Stimulated activated effector memory CD8-positive, alpha-beta T cell treated with anti-CD3 and anti-CD28 coated beads, Interleukin-12 subunit alpha, Interleukin-12 subunit beta, amount 100 ng/mL, for 72 hours (primary cell): Measurements from ENCODE around the gene WWP2.
"Not testable (repeated sequence)": the region's sequence is repeated elsewhere in the genome, so short reads cannot be mapped to it uniquely, and the experiment has no call there.

ENCODE experiments used
- ATAC-seq: fragments of 150-1000 bp; cut with Tn5 transposase; 2 replicates; pipeline ENCODE4 v1.10.0; 2021
- DNase-seq, 2 donors: peaks; one replicate each; pipeline ENCODE4 v3.0.0; 2021 to 2022; ENCODE audit warnings: low spot score in 2 of 2
- H3K27ac Mint-ChIP-seq: one replicate; pipeline ENCODE4 v1.8.0; 2022; ENCODE audit warnings: mild to moderate bottlenecking, mixed read lengths
- H3K36me3 Mint-ChIP-seq: one replicate; pipeline ENCODE4 v1.8.0; 2022; ENCODE audit warnings: mild to moderate bottlenecking, mixed read lengths
- H3K4me1 Mint-ChIP-seq: one replicate; pipeline ENCODE4 v1.8.0; 2022; ENCODE audit warnings: mixed read lengths
- H3K4me3 Mint-ChIP-seq: one replicate; pipeline ENCODE4 v1.8.0; 2022; ENCODE audit warnings: mild to moderate bottlenecking, mixed read lengths
- H3K9me3 Mint-ChIP-seq: one replicate; pipeline ENCODE4 v1.8.0; 2022; ENCODE audit warnings: mixed read lengths

WWP2 gene

DNA sequence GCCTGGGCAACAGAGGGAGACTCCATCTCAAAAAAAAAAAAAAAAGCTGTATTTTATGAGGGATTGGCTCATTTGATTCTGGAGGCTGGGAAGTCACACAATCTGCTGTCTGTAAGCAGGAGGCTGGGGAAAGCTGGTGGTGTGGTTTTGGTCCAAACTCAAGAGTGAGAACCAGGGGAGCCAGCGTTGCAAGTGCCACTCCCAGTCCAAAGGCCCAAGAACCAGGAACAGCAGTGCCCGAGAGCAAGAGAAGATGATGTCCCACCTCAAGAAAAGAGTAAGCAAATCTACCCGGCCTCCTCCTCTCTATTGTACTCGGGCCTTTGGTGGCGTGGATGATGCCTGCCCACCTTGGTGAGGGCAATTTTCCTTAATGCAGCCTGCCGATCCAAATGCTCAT lies 30.0 kb upstream of the WWP2 start:
- H3K4me1 Mint-ChIP-seq, result peaks cover 16% of the 10 kb centered on the region
- peaks cover under 1% of the 10 kb centered on the region for H3K36me3 Mint-ChIP-seq
- H3K4me3 Mint-ChIP-seq, result no peak overlapping the region
- ATAC-seq (no peak), DNase-seq (no peak)
- H3K9me3 Mint-ChIP-seq, result no peaks in the 10 kb centered on the region
- no peak overlapping the region for H3K27ac Mint-ChIP-seq

DNA sequence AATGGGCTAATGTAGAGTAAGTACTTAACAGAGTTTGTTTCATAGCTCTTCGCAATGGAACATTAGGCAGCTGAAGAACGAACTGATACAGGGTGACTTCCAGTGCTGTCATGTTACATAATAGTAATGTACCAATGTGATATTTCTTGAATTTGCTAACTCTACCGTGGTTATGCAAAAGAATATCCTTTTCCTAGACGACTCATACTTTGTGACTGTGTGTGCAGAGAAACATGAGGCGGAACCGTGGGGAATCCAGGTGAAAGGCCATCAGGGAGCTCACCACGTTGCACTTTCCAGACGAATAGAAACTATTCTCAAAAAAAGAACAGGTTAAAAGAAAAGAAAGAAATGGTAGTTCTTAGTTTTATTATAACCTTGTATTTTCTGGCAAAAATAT lies 20.6 kb upstream of the WWP2 start:
- Mint-ChIP-seq H3K9me3 (no peaks in the 10 kb centered on the region), H3K36me3 (peaks cover 82% of the 10 kb centered on the region), H3K4me3 (no peak overlapping the region), H3K4me1 (peaks cover 10% of the 10 kb centered on the region), H3K27ac (no peak overlapping the region)
- ATAC-seq (no peak), DNase-seq (no peak)

DNA sequence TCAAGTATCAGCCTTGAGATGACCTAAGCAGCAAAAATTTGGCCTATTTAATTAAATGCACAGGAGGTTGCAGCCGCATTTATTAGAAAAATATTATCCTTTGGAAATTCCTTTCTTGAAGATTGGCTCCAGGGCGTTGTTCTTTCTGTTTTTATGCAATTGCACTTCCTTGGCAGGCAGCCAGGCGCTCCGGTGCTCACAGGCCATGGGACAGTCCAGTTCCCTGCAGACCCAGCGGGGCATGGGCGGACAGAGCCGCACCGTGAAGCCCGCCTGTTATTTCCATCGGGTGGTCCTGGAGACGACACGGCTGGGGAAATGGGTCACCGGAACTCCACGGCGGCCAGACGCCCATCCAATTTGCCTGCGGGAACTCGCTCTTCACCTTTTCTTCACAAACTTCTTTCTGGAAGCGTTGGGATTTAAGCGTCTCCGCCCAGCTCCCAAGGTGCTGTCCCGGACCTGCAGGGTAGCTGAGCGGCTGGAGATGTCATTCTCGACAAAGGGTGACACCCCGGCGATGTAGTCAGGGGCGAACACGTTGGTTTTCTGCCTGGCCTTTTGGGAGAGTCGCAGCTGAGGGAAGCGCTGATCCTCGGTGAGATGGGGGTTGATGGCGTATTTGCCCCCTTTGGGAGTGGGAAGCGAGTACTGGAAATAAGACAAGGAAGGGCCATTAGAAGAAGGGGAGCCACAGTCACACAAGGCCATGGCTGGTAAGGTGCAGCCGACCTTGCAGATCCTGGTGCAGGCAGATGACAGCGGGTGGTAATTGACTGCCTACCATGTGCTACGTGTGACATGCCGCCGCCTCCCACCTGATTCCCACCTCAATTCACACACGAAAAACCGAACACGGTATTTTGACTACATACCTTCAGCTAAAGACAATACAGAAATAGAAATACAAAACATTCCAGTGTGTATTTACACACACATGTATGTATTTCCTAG lies 19.9 kb upstream of the WWP2 start:
- H3K36me3 Mint-ChIP-seq, result peaks cover 89% of the 10 kb centered on the region
- no peak overlapping the region for H3K27ac Mint-ChIP-seq
- no peak overlapping the region for H3K4me3 Mint-ChIP-seq
- peaks cover 10% of the 10 kb centered on the region for H3K4me1 Mint-ChIP-seq
- H3K9me3 Mint-ChIP-seq, result no peaks in the 10 kb centered on the region
- DNase-seq, result no peak
- no peak for ATAC-seq

DNA sequence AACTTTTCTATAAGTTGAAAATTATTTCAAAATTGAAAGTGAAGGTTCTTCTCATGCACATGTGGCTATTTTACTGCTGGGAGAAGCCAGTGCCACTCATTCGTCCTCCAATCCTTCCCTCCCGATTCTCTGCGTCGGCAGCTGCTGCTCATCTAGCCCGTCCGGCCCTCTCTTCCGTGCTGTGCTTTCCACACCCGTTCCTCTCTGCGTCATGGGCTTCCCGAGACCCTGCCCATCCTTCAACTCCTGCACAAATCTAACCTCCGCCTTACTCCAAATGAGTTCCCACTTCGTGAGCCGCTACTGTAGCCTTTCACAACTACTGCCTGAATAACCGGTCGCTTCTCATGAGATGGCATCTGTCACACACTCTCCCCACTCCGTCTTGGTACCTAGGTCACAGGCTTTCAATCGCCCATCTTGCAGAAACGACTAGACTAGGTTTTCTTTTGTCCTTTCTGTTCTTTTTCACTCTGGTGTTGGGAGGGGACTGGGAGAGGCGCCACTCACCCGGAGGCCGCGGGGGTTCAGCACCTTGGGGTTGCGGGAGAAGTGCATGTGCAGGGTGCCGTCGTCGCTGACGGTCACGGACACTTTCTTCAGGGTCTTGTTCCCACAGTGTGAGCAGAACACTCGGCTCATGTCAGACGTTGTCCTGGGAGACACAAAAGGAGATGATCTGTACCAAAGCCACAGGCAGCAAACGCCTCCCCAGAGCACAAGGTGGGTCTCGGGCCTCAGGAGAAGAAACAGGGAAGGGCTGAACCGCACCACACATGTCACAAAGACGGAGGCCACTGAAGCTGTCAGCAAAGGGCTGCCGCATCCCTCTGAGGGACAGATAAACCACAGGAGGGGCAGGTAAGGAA lies 17.5 kb upstream of the WWP2 start:
- no peak overlapping the region for H3K4me3 Mint-ChIP-seq
- DNase-seq, result no peak
- H3K9me3 Mint-ChIP-seq, result no peaks in the 10 kb centered on the region
- peaks cover 100% of the 10 kb centered on the region for H3K36me3 Mint-ChIP-seq
- peak overlapping the region; percentile 54 for H3K27ac Mint-ChIP-seq
- peaks cover 14% of the 10 kb centered on the region for H3K4me1 Mint-ChIP-seq
- ATAC-seq, result no peak

DNA sequence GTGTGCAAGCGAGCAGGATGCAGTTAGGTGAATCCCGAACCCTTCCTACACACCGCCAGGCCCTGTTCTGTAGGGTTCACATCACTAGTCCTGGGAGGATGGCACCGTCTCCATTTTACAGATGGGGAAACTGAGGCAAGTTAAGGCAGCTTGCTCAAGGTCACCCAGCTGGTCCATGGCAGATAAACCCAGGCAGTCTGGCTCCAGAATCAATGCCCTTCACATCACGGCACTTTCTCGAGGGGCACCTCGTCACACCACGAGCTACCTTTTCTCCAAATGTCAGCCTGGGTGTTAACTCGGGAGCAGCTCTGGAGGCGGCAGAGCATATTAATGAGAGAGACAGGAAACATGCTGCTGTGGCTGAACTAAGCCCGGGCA lies 16.9 kb upstream of the WWP2 start:
- no peak overlapping the region for H3K4me3 Mint-ChIP-seq
- peaks cover 14% of the 10 kb centered on the region for H3K4me1 Mint-ChIP-seq
- peaks cover 100% of the 10 kb centered on the region for H3K36me3 Mint-ChIP-seq
- ATAC-seq (no peak), DNase-seq (no peak)
- H3K27ac Mint-ChIP-seq, result peak overlapping the region; percentile 54
- H3K9me3 Mint-ChIP-seq, result no peaks in the 10 kb centered on the region

DNA sequence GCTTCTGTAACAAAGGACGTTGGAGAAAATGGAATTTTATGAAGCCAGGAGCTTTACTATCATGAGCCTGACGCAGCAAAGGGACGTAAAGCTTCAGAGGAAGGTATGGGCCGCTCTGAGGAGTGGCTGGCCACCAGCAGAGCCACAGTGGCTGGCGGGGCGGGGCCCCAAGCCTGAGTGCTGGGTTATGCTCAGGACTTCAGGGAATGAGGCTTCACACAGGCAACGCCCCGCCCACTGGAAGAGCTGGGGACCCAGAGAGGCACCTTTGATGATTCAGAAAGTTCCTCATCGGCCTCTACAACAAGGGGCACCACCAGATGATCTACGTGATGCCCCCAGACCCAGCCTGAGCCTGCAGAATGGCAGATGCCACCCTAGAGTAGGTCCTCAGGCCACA lies 16.2 kb upstream of the WWP2 start:
- Mint-ChIP-seq H3K4me1 (peaks cover 14% of the 10 kb centered on the region), H3K36me3 (peaks cover 100% of the 10 kb centered on the region), H3K27ac (peak overlapping the region; percentile 54), H3K4me3 (no peak overlapping the region), H3K9me3 (no peaks in the 10 kb centered on the region)
- no peak for ATAC-seq
- DNase-seq, result no peak

DNA sequence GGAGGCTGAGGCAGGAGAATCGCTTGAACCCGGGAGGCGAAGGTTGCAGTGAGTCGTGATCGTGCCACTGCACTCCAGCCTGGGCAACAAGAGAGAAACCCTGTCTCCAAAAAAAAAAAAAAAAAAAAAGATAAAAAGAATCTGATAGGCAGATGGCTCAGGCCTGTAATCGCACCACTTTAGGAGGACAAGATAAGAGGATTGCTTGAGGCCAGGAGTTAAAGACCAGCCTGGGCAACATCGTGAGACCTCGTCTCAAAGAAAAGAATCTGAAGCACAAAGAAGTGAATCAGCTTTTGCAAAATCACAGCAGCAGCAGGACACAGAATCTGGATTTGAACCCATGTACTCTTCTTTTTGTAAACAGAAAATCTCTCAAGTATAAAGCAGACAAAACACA lies 15.0 kb upstream of the WWP2 start:
- Mint-ChIP-seq H3K36me3 (peaks cover 100% of the 10 kb centered on the region), H3K27ac (peak overlapping the region; percentile 8), H3K4me1 (peaks cover 17% of the 10 kb centered on the region), H3K9me3 (no peaks in the 10 kb centered on the region), H3K4me3 (no peak overlapping the region)
- DNase-seq, result no peak
- no peak for ATAC-seq

DNA sequence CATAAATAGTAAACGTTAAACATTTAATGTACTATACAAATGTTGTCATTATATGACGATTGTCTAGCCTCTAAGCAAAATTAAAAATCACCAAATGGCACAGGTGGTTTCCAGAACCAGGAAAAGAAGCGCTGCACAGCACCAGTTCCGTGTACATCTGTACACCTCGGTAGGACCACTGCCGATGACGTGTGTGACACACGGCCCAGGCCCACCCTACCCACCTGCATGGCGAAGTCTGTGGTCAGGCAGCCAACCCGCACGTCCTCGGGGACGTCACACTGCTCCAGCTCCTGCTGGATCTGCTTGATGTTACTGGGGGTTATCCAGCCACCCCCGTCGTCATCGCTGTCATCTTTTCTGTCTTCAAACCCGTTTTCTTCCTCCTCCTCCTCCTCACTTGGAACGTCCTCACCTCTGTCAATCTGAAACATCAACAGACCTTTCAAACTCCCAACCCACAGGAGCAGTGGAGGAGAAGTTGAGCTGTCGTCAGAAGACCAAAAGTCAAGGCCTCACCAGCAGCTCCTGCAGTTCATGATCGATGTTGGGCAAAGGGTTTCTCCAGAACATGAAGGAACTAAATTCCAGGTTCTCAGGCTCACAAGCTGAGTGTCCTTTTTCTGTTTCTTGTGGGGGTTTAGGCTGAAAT lies 13.3 kb upstream of the WWP2 start:
- DNase-seq (no peak), ATAC-seq (no peak)
- Mint-ChIP-seq H3K27ac (no peak overlapping the region), H3K4me3 (no peak overlapping the region), H3K9me3 (no peaks in the 10 kb centered on the region), H3K4me1 (peaks cover 32% of the 10 kb centered on the region), H3K36me3 (peaks cover 100% of the 10 kb centered on the region)

DNA sequence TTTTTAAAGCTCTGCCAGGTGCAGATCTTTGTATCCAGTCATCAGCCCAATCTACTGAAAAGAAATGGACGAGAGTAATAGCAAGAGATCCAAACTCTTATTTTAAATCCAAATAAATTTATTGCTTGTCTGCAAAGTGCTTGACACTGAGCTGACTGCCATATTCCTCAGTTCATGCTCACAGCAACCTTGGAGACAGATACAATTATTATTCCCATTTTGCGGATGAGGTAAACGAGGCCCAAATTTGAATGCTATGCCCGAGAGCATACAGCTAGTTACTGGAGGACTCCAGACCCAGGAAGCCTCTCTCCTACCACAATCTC lies 8.0 kb upstream of the WWP2 start:
- ATAC-seq, result no peak
- peak overlapping the region; percentile 100 for H3K27ac Mint-ChIP-seq
- peaks cover 31% of the 10 kb centered on the region for H3K4me1 Mint-ChIP-seq
- no peaks in the 10 kb centered on the region for H3K9me3 Mint-ChIP-seq
- DNase-seq, result no peak
- peaks cover 71% of the 10 kb centered on the region for H3K36me3 Mint-ChIP-seq
- H3K4me3 Mint-ChIP-seq, result peak overlapping the region; percentile 100

DNA sequence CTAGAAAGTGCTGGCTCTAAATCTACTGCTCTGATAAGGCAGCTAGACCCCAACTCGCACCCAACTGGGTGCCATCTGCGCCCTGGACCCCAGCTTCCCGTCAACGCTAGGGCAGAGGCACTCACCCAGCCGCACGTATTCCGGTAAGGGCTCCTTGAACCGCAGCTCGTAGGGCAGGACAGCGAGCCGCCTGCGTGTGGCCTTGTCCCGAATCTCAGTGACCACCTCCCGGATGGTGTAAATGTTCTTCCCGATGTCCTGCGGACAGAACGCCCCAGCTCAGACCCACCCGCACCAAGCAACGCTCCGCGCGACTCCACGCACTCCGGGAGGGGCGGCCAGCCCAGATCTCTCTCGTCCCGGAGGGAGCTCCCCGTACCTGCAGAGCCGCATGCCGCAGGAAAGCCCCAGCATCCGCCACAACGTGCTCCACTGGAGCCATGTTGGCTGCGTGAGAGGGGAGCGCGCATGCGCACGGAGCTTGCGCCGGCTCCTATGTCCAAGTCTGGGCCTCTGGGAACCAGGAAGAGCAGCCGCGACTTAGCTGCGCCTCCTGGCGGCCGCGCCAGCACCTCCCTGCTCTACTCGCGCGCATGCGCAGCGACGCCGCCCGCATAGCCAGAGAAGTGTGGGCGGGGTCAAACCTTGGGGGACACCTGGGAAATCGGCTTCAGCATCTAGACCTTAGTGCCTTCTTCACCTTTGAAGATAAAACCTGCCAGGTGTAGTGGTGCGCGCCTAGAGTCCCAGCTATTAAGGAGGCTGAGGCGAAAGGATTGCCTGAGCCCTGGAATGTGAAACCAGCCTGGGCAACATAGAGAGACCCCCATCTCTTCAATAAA lies 7.4 kb upstream of the WWP2 start, which contains the start of gene NOB1:
Gene NOB1, minus strand, starts transcription at position 458 of the 842 bp plus-strand sequence. Its CDS starts 16 bp downstream, at position 442.
- peak; percentile 98 for ATAC-seq
- DNase-seq, result peak; percentile 97 to 98
- Mint-ChIP-seq H3K4me1 (peaks cover 31% of the 10 kb centered on the region), H3K4me3 (peak within 1 kb of the TSS; percentile 100), H3K36me3 (peaks cover 65% of the 10 kb centered on the region), H3K27ac (peak within 1 kb of the TSS; percentile 100), H3K9me3 (no peaks in the 10 kb centered on the region)

DNA sequence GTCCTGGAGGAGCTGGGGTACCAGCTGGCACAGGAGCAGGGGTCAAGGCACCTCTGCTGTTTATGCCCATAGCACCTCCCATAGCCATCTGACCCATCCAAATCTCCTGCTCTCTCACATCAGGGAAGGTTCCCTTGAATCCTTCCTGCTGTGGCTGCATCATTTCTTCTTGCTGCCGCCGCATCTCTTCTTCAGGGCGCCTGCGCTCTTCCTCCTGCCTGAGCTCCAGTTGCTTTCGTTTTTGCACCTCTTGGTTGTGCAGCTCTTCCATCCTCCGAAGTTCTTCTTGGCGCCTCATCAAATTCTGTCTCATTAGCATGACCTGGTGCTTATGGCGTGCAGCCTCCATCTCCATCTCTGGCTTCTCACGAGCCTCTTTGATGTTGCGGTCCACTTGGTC lies 5.4 kb upstream of the WWP2 start:
- DNase-seq, result no peak
- ATAC-seq, result no peak
- Mint-ChIP-seq H3K4me3 (peak overlapping the region; percentile 50), H3K4me1 (peaks cover 31% of the 10 kb centered on the region), H3K9me3 (no peaks in the 10 kb centered on the region), H3K27ac (peak overlapping the region; percentile 32), H3K36me3 (peaks cover 45% of the 10 kb centered on the region)

DNA sequence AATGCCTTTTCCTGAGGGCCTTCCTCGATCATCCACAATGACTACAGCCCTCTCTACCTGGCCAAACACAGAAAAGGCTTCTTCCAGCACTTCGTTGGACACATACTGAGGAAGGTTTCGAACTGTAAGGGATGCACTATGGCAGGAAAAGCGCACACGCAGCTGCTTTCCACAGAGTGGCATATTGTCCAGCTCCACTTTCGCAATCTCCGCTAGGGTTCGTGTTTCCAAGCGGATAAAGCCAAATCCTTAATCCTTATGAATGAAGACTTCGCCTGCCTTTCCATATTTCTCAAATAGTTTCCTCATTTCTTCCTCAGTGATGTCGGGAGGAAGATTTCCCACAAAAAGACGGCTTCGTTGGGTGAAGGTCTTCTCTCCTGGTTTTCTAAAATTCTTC lies 4.8 kb upstream of the WWP2 start:
- not testable (repeated sequence) for H3K9me3 Mint-ChIP-seq, DNase-seq, ATAC-seq, H3K4me3 Mint-ChIP-seq
- H3K4me1 Mint-ChIP-seq, result peaks cover 30% of the 10 kb centered on the region
- peaks cover 44% of the 10 kb centered on the region for H3K36me3 Mint-ChIP-seq
- H3K27ac Mint-ChIP-seq, result peak overlapping the region; percentile 32

DNA sequence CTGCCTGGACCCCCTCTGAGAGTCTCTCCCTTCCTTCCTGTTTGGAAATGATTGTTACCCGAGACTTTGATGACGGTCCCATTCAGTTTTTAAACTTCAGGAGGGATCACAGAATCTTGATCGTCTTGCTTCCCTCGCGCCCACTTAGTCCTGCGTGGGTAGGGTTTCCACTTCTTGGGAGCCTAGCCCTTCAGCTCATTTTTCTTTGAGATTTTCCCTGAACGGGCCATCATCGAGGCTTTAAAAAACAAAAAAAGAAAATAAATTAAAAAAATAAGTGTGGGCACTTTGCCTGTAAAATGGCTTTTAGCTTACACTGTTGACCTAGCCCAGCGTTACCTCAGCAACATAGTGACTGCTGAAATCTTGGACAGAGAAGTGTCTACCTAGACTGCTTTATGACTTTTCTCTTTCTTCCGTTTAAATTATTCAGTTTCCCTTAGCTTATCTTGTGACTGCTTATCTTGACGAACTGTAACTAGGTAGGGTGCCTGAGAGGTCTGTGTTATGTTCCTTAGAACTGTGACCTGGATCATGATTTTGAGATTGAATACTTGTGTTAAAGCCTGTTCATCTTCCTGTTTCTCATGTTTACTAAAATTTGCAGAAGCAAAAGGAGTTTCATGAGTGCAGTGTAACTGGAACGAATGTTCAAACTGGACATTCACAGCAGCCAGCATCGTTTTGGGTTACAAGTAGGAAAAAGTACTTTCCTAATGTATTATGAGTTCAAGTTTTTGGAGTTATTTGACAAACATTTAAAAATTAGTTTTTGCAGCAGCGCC lies 874 bp downstream of the WWP2 start:
- peak overlapping the region; percentile 97 for H3K27ac Mint-ChIP-seq
- H3K9me3 Mint-ChIP-seq, result no peaks in the 10 kb centered on the region
- H3K4me3 Mint-ChIP-seq, result peak overlapping the region; percentile 80
- ATAC-seq (peak; percentile 41), DNase-seq (no peak)
- peaks cover 12% of the 10 kb centered on the region for H3K36me3 Mint-ChIP-seq
- H3K4me1 Mint-ChIP-seq, result peaks cover 43% of the 10 kb centered on the region

DNA sequence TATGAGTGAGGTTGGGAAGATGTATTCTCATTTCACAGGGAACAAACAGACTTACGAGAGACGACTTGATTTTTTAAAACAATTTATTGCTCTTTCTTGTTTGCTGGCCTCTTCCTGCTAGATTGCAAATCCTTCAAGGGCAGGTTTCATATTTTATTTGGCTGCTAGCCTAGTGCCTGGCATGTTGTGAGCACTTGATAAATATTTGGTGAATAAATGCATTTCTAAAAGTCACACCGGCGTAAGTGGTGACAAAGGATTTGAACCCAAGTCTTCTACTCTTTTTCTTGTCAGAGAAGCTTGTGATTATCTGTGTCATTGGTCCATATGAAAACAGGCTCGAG lies 1.4 kb downstream of the WWP2 start:
- no peak for DNase-seq
- H3K27ac Mint-ChIP-seq, result peak overlapping the region; percentile 97
- no peaks in the 10 kb centered on the region for H3K9me3 Mint-ChIP-seq
- peaks cover 12% of the 10 kb centered on the region for H3K36me3 Mint-ChIP-seq
- peaks cover 45% of the 10 kb centered on the region for H3K4me1 Mint-ChIP-seq
- no peak for ATAC-seq
- H3K4me3 Mint-ChIP-seq, result peak overlapping the region; percentile 80
